GM12891 (cell line): ENCODE results near the gene NLGN1.

Experiments used
- PAX5 ChIP-seq: IDR thresholded peaks from 2 replicates; pipeline ENCODE4 v1.6.1; 2011; ENCODE audit warnings: low read length, moderate library complexity, mild to moderate bottlenecking; ENCODE audit not compliant: insufficient read depth, severe bottlenecking
- POLR2A ChIP-seq: IDR thresholded peaks from 2 replicates; pipeline ENCODE4 v1.6.1; 2011; ENCODE audit warnings: low read depth, low read length, control low read depth
- POLR2AphosphoS5 ChIP-seq: IDR thresholded peaks from 2 replicates; pipeline ENCODE4 v1.6.1; 2011; ENCODE audit warnings: low read depth, low read length, control low read depth
- POU2F2 ChIP-seq: IDR thresholded peaks from 2 replicates; pipeline ENCODE4 v1.6.1; 2011; ENCODE audit warnings: low read depth, mild to moderate bottlenecking, control low read depth, low read length, moderate library complexity
- SPI1 ChIP-seq: IDR thresholded peaks from 2 replicates; pipeline ENCODE4 v1.6.1; 2011; ENCODE audit warnings: low read depth, low read length, control low read depth
- TAF1 ChIP-seq: IDR thresholded peaks from 2 replicates; pipeline ENCODE4 v1.6.1; 2011; ENCODE audit warnings: low read depth, low read length, control low read depth

DNA sequence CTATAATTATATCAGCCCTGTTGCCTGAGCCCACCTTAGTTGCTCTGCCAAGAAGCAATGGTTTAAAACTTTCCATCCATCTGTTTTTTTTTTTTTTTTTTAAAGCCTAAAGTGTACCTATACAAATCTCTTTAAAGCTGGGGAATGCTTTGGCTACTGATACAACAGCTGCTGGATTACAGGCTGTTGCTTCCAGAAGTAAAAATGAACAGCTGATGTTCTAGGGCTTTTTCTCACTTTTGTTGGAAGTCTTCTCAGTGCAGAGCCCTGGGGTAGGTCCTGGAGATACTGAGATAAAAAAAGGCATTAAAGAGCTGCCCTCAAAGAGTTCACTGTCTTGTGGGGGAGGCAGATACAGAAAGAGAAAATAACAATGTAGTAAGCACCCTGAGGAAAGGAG, 218.1 kb downstream of the NLGN1 start:
- TF ChIP-seq POLR2A, result no peak
- no peak for TF ChIP-seq TAF1
- TF ChIP-seq POLR2AphosphoS5, result no peak
- TF ChIP-seq SPI1, result no peak
- no peak for TF ChIP-seq POU2F2
- TF ChIP-seq PAX5, result no peak
